Astrocyte (in vitro differentiated cells and primary cell): ENCODE measurements around the gene IVNS1ABP.
"Not testable (repeated sequence)": the region's sequence is repeated elsewhere in the genome, so short reads cannot be mapped to it uniquely, and the experiment has no call there.

Source experiments
- EZH2 ChIP-seq: IDR thresholded peaks from 2 replicates; pipeline ENCODE4 v1.6.1; 2012; ENCODE audit warnings: mild to moderate bottlenecking, low read length, inconsistent platforms; ENCODE audit not compliant: insufficient read depth
- TF ChIP-seq, protein P1 (sequence below): IDR thresholded peaks from 2 replicates; pipeline ENCODE4 v1.5.1; 2011; ENCODE audit warnings: low read depth, mild to moderate bottlenecking, inconsistent platforms, low read length, moderate library complexity; ENCODE audit not compliant: insufficient read depth

DNA sequence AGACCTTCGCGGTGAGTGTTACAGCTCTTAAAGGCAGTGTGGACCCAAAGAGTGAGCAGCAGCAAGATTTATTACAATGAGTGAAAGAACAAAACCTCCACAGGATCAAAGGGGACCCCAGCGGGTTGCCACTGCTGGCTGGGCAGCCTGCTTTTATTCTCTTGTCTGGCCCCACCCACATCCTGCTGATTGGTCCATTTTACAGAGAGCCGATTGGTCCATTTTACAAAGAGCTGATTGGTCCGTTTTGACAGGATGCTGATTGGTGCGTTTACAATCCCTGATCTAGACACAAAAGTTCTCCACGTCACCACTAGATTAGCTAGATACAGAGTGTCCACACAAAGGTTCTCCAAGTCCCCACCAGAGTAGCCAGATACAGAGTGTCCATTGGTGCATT is 4.1 kb upstream of the IVNS1ABP start:
- TF ChIP-seq, protein P1, sequence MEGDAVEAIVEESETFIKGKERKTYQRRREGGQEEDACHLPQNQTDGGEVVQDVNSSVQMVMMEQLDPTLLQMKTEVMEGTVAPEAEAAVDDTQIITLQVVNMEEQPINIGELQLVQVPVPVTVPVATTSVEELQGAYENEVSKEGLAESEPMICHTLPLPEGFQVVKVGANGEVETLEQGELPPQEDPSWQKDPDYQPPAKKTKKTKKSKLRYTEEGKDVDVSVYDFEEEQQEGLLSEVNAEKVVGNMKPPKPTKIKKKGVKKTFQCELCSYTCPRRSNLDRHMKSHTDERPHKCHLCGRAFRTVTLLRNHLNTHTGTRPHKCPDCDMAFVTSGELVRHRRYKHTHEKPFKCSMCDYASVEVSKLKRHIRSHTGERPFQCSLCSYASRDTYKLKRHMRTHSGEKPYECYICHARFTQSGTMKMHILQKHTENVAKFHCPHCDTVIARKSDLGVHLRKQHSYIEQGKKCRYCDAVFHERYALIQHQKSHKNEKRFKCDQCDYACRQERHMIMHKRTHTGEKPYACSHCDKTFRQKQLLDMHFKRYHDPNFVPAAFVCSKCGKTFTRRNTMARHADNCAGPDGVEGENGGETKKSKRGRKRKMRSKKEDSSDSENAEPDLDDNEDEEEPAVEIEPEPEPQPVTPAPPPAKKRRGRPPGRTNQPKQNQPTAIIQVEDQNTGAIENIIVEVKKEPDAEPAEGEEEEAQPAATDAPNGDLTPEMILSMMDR = not testable (repeated sequence)
- TF ChIP-seq EZH2 = not testable (repeated sequence)
